Measurements from ENCODE around the gene RIMKLB.

The RIMKLB gene, protein sequence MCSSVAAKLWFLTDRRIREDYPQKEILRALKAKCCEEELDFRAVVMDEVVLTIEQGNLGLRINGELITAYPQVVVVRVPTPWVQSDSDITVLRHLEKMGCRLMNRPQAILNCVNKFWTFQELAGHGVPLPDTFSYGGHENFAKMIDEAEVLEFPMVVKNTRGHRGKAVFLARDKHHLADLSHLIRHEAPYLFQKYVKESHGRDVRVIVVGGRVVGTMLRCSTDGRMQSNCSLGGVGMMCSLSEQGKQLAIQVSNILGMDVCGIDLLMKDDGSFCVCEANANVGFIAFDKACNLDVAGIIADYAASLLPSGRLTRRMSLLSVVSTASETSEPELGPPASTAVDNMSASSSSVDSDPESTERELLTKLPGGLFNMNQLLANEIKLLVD

DNA sequence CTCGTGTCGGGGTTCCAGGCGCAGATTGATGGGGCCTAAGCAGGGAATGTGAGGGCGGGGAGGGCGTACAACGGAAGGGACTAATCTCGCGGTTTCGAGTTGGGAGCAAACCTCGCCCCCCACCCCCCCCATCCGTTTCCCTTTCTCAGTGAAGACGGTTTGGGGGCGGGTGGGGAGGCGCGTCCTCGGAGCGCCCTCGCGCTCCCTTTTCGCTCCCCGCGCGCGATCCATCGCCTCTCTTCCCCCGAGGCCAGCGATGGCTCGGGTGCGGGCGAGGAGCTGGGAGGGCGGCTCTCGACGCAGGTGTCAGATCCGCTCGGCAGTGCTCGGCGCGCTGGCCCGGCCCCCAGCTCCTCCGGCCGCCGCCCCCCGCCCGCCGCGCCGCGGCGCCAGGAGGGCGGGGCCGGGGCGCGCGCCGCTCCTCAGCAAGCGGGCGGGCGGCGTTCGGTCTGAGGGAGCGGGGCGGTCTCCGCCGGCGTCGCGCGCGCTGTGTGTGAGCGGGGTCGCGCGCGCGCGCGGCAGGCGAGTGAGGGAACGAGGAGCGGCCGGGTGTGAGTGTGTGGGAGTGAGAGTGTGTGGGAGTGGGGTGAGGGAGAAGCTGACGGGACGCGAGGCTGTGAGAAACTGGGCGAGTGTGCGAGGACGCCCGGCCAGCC lies at the start of gene RIMKLB:
TSS of gene RIMKLB (plus strand) at position 516 of the 656 bp plus-strand sequence. CDS start 15,876 bp downstream, outside the sequence.
- DNase-seq: peak; percentile 38

DNA sequence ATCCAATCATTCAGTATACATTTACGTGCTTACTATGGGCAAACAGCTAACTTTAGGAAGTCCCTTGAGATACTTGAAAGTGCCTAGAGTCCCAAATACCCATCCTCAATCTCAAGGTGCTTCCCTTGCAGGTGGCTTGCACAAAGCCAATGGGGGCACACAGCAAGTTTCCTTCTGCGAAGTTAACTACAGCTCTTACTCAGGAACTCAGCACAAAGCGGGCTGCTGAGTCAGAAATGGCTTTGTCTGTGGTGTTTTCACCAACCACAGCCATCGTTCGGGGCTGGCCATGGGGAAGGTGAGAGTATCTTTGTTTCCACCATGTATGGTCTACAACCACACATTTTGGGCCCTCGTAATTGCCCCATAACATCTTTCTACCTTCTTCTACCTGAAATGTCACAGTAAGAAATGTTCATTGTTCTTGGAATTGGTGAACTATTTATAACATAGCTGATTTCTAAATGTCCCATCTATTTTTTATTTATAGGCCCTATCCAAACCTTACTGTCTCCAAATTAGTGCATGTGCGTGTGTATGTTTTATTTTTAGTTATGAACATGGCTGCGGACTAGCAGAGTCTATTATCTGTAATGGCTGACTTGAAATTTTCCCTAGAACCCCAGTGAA lies 49.1 kb upstream of the RIMKLB start:
- no peak for DNase-seq

DNA sequence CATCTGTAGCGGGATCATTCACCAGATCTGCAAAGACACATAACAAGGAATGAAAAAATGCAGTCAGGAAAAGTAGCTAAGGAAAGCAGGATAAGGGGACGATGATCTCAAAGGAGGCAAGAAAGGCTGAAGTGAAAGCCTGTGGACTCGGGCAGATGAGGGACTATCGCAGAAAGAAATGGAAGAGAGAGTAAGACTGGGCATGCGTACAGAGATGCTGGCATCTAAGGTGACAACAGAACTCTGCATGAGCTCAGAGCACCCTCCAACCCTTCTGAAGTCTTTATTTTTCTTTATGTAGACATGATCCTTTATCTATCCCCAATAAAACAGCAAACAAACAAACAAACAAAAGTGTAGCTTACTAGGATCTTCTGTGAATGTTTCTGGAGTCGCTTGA lies 42.4 kb upstream of the RIMKLB start:
- DNase-seq: no peak

DNA sequence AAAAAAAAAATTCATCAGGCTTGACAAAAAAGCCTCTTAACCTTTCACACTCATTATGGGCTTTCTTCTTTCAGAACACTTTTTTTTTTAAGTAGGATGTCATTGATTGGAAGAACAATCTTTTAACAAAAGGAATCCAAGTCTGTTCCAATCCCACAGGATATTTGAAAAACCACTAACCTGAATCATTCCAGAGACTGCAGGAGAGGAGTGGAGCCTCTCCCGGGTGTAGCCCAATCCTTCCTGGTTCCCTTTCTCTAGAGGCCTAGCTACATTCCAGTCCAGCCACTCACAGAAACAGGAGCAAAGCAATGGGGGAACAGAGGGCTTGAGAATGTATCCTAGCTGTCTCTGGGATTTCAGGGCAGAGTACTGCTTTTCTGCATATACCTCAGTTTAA lies 39.4 kb upstream of the RIMKLB start:
- DNase-seq: no peak

DNA sequence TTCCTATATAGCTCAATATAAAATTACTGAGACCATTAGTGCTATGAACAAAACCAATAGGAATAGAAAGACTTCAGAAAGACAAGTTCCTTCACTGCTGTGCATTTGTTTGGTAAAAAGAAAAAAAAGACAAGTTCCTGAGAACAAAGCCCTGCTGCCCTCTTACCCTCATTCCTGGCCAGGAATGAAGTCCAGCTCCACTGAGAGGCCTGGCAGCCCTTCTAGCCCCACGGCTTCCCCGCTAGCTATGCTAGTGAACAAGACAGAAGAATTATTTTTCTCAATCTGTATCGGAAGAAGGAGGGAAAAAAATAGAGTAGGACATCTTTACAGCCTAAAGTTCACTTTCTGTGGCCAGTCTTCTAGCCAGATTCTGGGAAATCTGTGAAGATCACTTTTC lies 36.8 kb upstream of the RIMKLB start:
- no peak for DNase-seq

DNA sequence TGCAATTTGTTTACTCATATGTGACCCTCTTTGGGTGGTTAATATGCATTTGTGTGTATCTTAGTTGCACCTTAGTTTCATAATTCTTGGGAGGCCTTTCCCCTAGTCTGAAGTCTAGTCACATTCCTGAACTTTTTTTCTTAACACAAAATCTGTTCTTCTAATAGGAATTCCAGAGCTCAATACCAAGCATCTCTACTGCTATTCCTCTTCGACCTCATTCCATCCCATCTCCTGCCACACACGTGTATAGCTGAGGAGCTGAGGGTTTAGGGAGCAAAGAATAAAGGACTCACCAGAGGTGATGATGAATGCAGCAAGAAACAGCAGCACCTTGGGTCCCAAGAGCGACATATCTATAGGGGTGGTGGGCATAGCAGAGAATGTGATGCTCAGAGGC lies 36.0 kb upstream of the RIMKLB start:
- no peak for DNase-seq

DNA sequence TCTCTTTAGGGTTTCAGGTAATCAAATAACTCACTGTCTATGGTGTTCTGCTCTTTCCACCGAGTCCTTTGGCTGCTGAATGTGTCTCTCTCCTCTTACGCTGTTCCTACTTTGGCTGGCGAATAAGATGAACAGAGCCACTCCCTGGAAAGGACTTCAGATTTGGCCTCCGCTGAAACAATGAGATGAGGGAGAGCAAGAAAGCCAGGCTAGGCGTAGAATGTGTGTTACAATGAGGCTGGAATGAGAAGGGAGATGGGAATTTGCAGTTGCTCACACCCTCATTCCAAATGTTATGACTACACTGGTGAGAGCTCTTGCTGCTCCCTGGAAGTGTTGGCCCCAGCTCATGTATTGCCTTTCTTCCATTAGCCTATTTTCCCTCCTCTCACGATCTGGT lies 35.2 kb upstream of the RIMKLB start, which contains the start of gene MFAP5:
TSS of gene MFAP5 (minus strand) at position 234 of the 400 bp plus-strand sequence. CDS start 722 bp downstream, outside the sequence.
- no peak for DNase-seq

DNA sequence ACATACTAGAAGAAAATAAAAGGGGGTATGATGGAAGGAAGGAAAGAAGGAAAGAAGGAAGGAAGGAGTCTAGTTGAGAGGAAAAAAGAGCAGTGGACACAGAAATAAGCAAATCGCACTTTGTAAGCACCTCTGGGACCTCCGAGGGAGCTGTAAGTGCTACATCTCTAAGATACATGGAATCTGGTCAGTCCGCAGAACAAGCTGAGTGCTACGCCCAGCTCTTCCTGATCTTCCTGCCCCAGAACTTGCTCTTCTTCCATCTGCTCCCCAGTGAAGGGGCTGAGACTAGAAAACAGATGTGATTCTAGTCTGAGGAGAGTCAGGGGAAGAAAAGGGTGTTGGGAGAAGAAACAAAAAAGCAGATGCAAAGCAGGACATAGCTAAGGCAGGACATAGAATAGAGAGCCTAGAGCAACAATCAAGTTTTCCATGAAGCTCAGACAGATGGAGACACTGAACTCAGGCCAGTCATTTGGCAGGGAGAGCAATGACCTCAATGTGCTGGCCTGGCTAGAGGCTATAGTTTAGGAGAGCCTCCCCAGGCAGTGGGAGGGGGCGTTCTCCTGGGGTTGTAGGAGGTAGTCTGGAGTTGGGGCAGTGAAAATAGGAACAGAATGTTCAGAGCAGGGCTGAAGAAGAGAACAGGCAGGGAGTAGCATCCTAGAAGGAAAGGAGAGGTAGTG lies 33.4 kb upstream of the RIMKLB start:
- DNase-seq: no peak

DNA sequence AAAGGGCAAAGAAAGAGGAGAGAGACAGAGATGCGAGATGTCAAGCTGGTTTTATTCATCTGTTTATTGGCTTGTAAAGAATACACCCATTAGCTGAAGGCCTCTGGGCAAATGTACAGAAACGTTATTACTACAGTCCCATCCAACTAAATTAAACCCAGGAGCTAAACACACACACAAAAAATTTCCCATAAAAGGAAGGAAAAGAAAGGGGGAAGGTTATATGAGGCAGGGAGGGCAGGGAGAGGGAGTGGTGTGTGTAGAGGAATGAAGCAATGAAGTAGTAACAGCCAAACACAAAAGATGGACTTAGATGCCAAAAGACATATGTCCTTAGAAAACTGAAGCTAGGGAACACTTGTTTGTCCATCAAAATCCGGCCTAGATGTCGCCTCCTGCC lies 32.0 kb upstream of the RIMKLB start:
- no peak for DNase-seq

DNA sequence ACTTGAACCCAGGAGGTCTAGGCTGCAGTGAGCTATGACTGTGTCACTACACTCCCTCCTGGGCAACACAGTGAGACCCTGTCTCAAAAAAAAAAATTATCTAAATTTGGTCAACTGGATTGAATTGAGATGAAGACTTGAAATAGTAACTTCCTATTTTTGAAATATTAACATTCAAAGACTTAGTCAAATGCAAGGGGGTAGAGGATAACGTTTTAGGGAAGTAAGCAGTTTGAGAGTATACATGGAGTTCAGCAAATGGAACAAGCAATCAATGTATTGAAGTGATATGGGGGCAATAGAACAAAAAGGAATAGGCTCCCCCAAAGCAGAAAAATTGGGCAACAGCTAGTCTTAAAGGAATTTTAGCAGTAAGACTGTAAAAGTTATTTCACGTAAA lies 30.5 kb upstream of the RIMKLB start:
- DNase-seq: no peak

DNA sequence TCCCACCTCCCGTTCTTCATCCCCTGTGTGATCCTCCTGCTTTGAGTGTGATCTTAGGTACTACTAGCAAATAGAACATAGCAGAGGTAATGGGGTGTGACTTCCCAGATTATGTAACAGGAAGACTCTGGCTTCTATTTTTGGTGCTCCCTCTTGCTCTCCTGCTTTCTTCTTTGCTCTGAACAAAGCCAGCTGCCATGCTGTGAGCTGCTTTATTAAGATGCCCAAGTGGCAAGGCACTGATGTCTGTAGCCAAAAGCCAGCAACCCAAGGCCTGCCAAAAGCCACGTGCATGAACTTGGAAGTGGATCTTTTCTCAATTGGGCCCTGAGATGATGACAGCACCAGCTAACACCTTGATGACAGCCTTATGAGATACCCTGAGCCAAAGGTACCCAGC lies 29.4 kb upstream of the RIMKLB start:
- no peak for DNase-seq

DNA sequence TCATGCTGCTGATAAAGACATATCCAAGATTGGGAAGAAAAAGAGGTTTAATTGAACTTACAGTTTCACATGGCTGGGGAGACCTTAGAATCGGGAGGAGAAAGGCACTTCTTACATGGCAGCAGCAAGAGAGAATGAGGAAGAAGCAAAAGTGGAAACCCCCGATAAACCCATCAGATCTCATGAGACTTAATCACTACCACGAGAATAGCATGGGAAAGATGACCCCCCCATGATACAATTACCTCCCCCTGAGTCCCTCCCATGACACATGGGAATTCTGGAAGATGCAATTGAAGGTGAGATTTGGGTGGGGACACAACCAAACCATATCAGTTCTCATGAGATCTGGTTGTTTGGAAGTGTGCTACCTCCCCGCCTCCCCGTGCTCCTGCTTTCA lies 25.4 kb upstream of the RIMKLB start:
- no peak for DNase-seq

DNA sequence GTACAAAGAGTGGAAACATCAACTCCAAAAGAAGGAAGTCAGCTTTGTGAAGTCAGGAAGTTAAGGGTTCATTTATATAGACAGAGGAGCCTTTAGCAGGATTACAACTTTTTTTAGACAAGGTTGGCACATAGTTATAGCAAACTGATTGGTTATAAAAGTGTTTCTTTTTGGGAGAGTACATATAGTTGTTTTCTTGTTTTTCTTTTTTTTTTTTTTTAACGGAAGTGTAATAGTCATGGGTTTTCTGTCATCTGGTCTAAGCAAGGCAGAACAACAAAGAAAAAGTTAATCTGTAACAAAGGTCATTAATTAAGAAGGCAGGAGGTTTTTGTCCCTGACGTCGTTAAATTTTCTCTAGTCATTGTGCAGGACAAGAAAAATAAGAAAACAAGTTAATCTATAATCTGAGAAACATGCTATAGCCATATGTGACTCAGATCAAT lies 22.2 kb upstream of the RIMKLB start:
- DNase-seq: no peak

DNA sequence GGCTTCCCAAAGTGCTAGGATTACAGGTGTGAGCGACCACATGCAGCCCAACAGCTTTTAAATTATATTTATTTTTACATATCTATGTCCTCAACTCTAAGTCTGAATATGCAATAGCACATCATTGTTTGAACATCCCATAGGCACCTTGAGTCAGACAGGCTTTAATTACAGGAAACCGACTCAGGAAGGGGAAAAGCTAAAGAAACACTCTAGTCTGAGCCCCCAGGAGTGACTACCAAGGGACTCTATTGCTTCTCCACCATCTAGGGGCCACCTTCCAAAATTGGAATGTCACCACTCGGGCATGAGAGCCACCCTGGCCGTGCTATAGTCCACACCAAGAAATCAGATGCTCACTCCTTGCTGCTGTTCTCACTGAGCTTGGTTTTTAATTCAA lies 21.1 kb upstream of the RIMKLB start:
- DNase-seq: no peak

DNA sequence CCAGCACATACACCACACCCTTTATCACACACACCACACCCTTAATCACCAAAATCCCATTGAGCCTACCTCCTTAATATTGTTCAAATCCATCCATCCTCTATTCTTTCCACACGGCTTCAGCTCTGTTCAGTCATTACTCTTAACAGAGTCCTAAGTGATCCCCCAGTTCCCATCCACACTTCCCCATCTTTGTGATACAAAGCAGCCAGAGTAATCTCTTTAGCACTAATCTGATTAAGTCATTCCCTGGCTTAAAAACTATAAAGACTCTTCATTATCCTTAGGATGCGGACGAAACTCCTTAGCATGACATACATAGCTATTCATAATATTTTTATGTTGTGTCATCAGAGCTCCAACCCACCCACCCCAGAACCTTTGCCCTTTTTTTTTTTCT lies 20.4 kb upstream of the RIMKLB start:
- DNase-seq: no peak

DNA sequence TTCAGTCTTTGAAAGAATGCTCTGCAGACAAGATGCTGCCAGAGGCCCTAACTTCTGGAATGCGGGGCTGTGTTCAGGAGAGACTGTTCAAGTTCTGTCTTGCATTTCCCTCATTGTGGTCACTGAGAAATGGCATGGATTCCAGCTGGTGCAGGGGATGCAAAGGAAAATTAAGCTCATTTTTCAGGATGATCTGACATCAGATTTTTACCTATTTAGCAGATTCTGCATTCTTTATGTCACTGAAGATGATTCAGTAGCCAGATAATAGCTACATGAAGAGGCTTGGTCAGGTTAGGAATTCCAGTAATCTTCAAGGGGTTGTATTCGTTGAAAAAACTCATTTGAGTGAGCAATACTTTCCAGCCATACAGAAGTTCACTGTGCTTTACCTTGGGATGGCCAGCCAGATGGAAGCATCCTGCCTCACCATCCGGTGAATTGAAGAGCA lies 19.1 kb upstream of the RIMKLB start:
- DNase-seq: no peak

DNA sequence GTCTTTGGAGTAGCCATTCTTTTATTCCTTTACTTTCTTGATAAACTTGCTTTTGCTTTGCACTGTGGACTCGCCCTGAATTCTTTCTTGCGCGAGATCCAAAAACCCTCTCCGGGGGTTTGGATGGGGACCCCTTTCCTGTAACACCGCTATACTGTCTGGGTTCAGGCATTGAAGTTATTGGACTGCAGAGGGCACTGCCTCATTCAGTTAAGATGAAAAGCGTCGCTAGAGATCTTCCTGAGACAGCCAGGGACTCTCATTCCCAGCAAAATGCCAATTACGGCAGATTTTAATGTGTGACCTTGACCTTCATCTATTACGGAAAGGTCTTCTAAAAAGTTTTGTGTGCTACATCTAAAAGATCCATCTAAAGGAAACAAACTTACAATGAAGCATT lies 17.3 kb upstream of the RIMKLB start:
- no peak for DNase-seq

DNA sequence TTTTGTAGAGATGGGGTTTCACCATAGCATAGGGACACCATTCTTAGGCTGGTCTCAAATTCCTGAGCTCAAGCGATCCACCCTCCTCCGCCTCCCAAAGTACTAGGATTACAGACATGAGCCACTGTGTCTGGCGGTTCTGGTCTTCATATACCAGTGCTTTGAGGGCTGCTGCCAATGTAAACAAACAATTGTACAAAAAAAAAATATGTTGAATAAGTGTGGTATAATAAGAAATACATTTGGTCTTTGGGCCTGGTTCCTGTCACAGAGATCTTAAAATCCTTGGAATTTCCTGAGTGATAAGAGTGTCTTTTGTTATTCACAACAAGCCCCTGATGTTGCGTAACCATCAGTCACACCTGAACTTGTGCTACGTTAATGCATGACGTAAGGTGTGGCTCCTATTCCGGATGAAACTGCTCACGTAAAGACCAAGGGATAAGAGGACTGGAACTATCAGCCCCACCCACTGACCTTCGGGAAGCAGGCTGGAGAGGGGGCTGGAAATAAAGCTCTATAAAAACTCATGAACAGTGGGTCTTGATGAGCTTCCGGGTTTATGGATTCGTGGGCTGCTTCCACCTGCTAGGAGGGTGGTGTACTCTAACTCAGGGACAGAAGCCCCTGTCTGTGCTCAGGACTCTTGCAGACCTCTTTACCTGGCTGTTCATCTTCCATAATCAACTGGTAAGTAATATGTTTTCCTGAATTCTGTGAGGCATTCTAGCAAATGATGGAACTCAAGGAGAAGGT lies 16.5 kb upstream of the RIMKLB start:
- peak; percentile 42 for DNase-seq

DNA sequence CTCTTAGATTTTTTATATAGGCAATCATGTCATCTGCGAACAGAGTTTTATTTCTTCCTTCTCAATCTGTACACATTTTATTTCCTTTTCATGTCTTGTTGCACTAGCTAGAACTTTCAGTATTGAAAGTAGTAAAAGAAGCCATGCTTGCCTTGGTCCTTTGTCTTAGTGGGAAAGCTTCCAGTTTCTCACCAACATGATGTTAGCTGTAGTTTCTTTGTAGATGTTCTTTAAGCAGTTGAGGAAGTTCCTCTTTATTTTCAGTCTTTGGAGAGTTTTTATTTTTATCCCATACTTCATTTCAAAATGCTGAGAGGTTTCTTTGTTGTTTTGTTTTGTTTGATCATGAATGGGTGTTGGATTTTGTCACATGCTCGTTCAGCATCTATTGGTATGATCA lies 12.7 kb upstream of the RIMKLB start:
- no peak for DNase-seq

DNA sequence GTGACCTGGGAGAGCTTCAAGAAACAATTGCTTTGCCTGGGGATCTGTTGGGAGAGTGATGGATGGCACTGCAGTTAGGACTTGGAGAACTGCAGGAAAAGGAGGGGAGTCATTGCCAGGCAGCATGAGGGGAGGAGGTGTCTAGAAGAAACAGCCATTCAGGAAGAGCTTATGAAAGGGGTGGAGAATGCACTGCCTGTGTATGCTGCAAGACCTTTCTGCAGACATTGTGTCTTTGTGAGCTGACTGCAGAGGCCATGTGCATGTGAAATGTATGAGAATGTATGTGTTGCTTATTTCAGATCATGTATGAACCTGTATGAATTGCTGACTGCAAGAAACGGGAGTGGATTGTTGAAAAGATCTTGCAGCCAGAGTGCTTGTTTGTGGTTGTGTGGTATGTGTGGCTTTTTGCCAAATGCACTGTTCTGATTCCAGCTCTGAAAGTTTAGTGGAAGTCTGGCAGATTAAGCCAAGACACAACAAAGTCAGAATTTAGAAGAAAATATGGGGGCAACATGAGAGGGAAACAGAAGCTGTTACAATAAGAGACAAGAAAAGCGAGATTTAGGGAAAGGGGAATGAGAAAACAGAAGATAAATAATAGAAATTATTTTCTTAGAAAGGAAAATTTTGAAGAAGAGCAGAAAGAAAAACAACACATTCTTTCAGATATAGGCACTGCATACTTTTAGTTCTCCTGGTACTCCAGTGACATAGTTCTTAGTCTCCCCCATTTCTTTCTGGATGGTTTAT lies 9.8 kb upstream of the RIMKLB start:
- DNase-seq: peak; percentile 57

DNA sequence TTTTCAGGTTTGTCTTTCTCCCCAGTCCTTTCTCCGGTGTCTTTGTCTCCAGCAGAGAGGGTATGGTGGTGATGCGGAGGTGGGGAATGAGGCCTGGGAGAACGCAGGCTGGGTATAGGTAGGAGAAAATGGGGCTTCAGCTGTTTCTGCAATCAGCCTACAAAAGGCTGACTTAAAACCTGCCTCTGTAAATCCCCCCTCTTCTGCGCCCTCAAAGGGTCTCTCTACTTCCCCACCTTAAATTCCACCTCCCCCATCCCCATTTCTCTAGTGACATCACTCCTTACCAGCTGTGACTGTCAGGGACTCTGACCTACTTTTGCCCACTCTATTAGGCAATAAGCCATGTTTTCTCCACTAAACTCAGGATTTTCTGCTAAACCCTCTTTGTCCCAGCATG lies 8.1 kb upstream of the RIMKLB start:
- no peak for DNase-seq

DNA sequence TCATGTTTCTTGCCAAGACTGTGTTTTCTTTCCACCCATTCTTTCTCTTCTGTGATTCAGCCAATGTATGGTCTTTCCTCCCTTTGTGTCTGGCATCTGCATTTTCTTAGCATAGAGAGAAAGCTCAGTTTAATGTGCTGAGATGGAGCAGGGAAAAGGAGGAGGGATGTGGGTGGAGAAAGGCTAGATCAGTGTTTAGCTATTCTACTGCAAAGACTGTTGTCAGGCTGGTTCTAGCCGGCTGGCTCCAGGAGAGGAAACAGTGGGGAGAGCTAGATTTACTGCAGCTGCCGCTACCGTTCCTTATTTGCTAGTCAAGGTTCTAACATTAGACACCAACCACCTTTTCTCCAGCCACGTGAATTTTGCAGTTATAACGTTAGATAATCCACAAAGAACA lies 5.2 kb upstream of the RIMKLB start:
- DNase-seq: peak; percentile 93
